ENCODE results near the gene TRDN. TPM values are rescaled to one million over a fixed set of nuclear protein-coding genes. Genes with fewer than 3 reads are reported as not detected.

The TRDN gene
- total and polyA plus RNA-seq, 10 donors, result 0.03 to 0.20 (median 0.10) TPM; not detected in 7

DNA sequence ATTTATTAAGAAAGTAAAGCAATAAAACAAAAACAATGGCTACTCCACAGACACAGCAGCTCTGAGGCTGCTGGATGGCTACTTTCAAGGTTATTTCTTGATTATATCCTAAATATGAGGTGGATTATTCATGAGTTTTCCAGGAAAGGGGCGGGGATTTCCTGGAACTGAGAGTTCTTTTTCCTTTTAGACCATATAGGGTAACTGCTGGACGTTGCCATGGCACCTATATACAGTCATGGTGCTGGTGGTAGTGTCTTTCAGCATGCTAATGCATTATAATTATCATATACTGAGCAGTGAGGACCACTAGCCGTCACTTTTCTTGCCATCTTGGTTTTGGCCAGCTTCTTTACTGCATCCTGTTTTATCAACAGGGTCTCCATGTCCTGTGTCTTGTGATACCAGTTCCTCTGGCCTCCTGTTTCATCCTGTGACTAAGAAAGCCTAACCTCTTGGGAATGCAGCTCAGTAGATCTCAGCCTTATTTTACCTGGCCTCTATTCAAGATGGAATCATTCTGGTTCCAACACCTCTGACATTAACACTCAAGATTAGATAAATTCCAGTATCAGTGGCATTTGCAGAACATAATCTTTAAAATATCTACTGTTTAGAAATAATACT, 32.3 kb upstream of the TRDN start:
- no peak for DNase-seq
- H3K27ac ChIP-seq, result no peak overlapping the region
- TF ChIP-seq POLR2AphosphoS5 (IDR thresholded peaks at IDR 0.05) (no peak), POLR2A (IDR thresholded peaks at IDR 0.05) (no peak)
- TF ChIP-seq, protein P1, sequence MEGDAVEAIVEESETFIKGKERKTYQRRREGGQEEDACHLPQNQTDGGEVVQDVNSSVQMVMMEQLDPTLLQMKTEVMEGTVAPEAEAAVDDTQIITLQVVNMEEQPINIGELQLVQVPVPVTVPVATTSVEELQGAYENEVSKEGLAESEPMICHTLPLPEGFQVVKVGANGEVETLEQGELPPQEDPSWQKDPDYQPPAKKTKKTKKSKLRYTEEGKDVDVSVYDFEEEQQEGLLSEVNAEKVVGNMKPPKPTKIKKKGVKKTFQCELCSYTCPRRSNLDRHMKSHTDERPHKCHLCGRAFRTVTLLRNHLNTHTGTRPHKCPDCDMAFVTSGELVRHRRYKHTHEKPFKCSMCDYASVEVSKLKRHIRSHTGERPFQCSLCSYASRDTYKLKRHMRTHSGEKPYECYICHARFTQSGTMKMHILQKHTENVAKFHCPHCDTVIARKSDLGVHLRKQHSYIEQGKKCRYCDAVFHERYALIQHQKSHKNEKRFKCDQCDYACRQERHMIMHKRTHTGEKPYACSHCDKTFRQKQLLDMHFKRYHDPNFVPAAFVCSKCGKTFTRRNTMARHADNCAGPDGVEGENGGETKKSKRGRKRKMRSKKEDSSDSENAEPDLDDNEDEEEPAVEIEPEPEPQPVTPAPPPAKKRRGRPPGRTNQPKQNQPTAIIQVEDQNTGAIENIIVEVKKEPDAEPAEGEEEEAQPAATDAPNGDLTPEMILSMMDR (IDR thresholded peaks at IDR 0.05 in 8 of 11, conservative IDR thresholded peaks at IDR 0.05 in 3 of 11), result no peak
- peaks cover 0 to 5% (median 0%) of the 10 kb centered on the region in 8 donors for H3K9me3 ChIP-seq
- no peaks in the 10 kb centered on the region for H3K27me3 ChIP-seq (replicated peaks in 1 of 7)
- intact Hi-C loops (cut with DNase I; ENCODE audit: low total_unique reads), result no loop called here
- no peaks in the 10 kb centered on the region for H3K4me1 ChIP-seq
- WGBS, 5 donors, result 54 to 73% (median 59%) methylated on average over 3 of the region's 3 CpGs
- H3K4me3 ChIP-seq, result no peak overlapping the region
- H3K36me3 ChIP-seq, result no peaks in the 10 kb centered on the region

DNA sequence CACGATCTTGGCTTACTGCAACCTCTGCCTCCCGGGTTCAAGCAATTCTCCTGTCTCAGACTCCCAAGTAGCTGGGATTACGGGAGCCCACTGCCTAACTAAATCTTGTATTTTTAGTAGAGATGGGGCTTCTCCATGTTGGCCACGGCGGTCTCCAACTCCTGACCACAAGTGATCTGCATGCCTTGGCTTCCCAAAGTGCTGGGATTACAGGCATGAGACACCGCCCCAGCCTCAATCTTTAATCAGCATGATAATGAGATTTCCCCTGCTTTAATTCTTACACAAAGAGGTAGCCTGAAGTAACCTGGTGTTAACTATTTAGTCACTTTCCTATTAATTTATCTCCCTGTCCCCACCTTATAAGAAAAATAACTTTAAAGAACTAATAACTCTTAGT, 31.3 kb upstream of the TRDN start:
- no peak for TF ChIP-seq POLR2AphosphoS5 (IDR thresholded peaks at IDR 0.05)
- TF ChIP-seq, protein P1 (IDR thresholded peaks at IDR 0.05 in 8 of 11, conservative IDR thresholded peaks at IDR 0.05 in 3 of 11), result no peak
- Histone ChIP-seq H3K4me3 (no peak overlapping the region), H3K4me1 (no peaks in the 10 kb centered on the region), H3K9me3 (peaks cover 0 to 3% (median 0%) of the 10 kb centered on the region in 8 donors), H3K27ac (no peak overlapping the region), H3K36me3 (no peaks in the 10 kb centered on the region), H3K27me3 (replicated peaks in 1 of 7) (no peaks in the 10 kb centered on the region)
- no peak for DNase-seq
- 85 to 93% (median 90%) methylated on average over 6 of the region's 6 CpGs for WGBS, 5 donors
- intact Hi-C loops (cut with DNase I; ENCODE audit: low total_unique reads), result no loop called here

DNA sequence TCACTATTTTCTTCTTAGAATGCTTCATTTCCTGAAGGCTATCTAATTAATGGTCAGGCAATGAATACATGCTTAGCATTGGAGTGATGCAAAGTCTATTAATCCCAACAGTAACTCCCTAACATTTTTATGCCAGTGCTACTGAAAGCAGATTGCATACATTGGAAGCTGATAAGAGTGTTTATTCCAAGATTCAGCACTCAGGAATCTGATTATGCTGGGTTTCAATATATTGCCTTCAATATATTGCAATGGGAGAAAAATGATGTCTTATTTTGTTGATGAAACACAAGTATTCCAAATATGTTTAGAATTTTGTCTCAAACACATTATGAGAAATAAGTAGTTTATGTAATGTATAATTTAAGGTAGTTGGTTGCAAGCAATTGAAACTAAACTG, 26.7 kb upstream of the TRDN start:
- Histone ChIP-seq H3K4me3 (no peak overlapping the region), H3K9me3 (peaks cover 0 to 3% (median 0%) of the 10 kb centered on the region in 8 donors), H3K27ac (no peak overlapping the region), H3K36me3 (no peaks in the 10 kb centered on the region), H3K4me1 (no peaks in the 10 kb centered on the region), H3K27me3 (replicated peaks in 1 of 7) (no peaks in the 10 kb centered on the region)
- intact Hi-C loops (cut with DNase I; ENCODE audit: low total_unique reads), result no loop called here
- TF ChIP-seq, protein P1 (IDR thresholded peaks at IDR 0.05 in 8 of 11, conservative IDR thresholded peaks at IDR 0.05 in 3 of 11), result no peak
- TF ChIP-seq POLR2A (IDR thresholded peaks at IDR 0.05) (no peak), POLR2AphosphoS5 (IDR thresholded peaks at IDR 0.05) (no peak)
- no peak for DNase-seq

DNA sequence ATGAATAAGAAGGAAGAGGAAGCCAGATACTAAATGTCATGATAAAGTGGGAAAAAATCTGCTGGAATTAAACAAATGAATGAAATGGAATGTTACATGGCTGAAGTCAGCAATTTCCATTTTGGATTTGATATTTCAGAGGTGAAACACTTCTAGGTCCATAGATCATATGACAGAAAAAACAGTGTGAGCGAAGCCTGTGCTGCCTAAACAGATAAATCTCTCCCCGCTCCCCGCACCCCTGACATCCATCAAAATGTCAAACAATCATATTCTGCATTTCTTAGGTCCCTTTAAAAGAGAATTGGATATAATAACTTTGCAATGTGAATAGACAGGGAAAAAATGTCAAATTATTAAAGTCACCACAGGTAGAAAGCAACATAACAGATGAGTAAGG, 26.0 kb upstream of the TRDN start:
- no peaks in the 10 kb centered on the region for H3K27me3 ChIP-seq (replicated peaks in 1 of 7)
- no peak overlapping the region for H3K4me3 ChIP-seq
- no peak for TF ChIP-seq POLR2AphosphoS5 (IDR thresholded peaks at IDR 0.05)
- TF ChIP-seq, protein P1 (IDR thresholded peaks at IDR 0.05 in 8 of 11, conservative IDR thresholded peaks at IDR 0.05 in 3 of 11), result no peak
- TF ChIP-seq POLR2A (IDR thresholded peaks at IDR 0.05), result no peak
- WGBS, 5 donors, result 78 to 90% (median 85%) methylated on average over 3 of the region's 3 CpGs
- no peaks in the 10 kb centered on the region for H3K36me3 ChIP-seq
- no peak overlapping the region for H3K27ac ChIP-seq
- H3K9me3 ChIP-seq, result peaks cover 0 to 3% (median 0%) of the 10 kb centered on the region in 8 donors
- no peak for DNase-seq
- H3K4me1 ChIP-seq, result no peaks in the 10 kb centered on the region
- intact Hi-C loops (cut with DNase I; ENCODE audit: low total_unique reads), result no loop called here
